HG03565 (cell line): Measurements from ENCODE around the gene ADAMTS18.
A peak's percentile ranks its signal among the peaks of the same experiment; 100 is the strongest.

Experiments
- ATAC-seq: cut with Tn5 transposase; IDR thresholded peaks from one replicate; pipeline ENCODE4 v1.9.1; 2021; ENCODE audit warnings: mild to moderate bottlenecking, moderate library complexity; ENCODE audit not compliant: unreplicated experiment

ADAMTS18 gene

GRCh38 chr16:77439106-77439505 lies 4.3 kb upstream of the ADAMTS18 start:
- no peak for ATAC-seq

GRCh38 chr16:77437859-77438258 lies 3.0 kb upstream of the ADAMTS18 start:
- ATAC-seq: no peak

- no peak for ATAC-seq
These were observed 512 bp upstream of the ADAMTS18 start for GRCh38 chr16:77435272-77435820.

- no peak for ATAC-seq
These were observed 758 bp downstream of the ADAMTS18 start for GRCh38 chr16:77434022-77434529.

GRCh38 chr16:77433146-77433545 lies 1.7 kb downstream of the ADAMTS18 start:
- no peak for ATAC-seq

GRCh38 chr16:77432264-77432663 lies 2.6 kb downstream of the ADAMTS18 start:
- ATAC-seq: no peak

- ATAC-seq: no peak
These were observed 3.8 kb downstream of the ADAMTS18 start for GRCh38 chr16:77430787-77431585.

GRCh38 chr16:77430360-77430759 lies 4.5 kb downstream of the ADAMTS18 start:
- ATAC-seq: no peak

- no peak for ATAC-seq
These were observed 9.8 kb downstream of the ADAMTS18 start for GRCh38 chr16:77424871-77425604.

- no peak for ATAC-seq
These were observed 12.5 kb downstream of the ADAMTS18 start for GRCh38 chr16:77422196-77422784.

GRCh38 chr16:77416939-77417480 lies 17.8 kb downstream of the ADAMTS18 start:
- ATAC-seq: no peak

- ATAC-seq: no peak
These were observed 20.0 kb downstream of the ADAMTS18 start for GRCh38 chr16:77414752-77415231.

- ATAC-seq: no peak
These were observed 24.4 kb downstream of the ADAMTS18 start for GRCh38 chr16:77410449-77410848.

- no peak for ATAC-seq
These were observed 25.5 kb downstream of the ADAMTS18 start for GRCh38 chr16:77409311-77409710.

GRCh38 chr16:77408607-77409006 lies 26.2 kb downstream of the ADAMTS18 start:
- ATAC-seq: peak; percentile 86

- no peak for ATAC-seq
These were observed 28.2 kb downstream of the ADAMTS18 start for GRCh38 chr16:77406680-77407079.

GRCh38 chr16:77404775-77405174 lies 30.1 kb downstream of the ADAMTS18 start:
- ATAC-seq: no peak

- no peak for ATAC-seq
These were observed 31.1 kb downstream of the ADAMTS18 start for GRCh38 chr16:77403732-77404131.

GRCh38 chr16:77402672-77403071 lies 32.2 kb downstream of the ADAMTS18 start:
- ATAC-seq: no peak

GRCh38 chr16:77402118-77402517 lies 32.7 kb downstream of the ADAMTS18 start:
- no peak for ATAC-seq

- ATAC-seq: no peak
These were observed 35.3 kb downstream of the ADAMTS18 start for GRCh38 chr16:77399546-77399945.
